OCI-LY7 (cell line): ENCODE data around the gene ZFP37.

ENCODE experiments used
- CTCF ChIP-seq: fragments of 200-600 bp; sonication (generic); conservative IDR thresholded peaks from 2 replicates; pipeline ENCODE4 v1.5.1; 2014; ENCODE audit warnings: mild to moderate bottlenecking, antibody characterized with exemption, low read length, moderate library complexity, mixed read lengths
- EZH2phosphoT487 ChIP-seq: fragments of 200-600 bp; sonication (generic); IDR thresholded peaks from 2 replicates; pipeline ENCODE4 v1.6.1; 2018; ENCODE audit warnings: low read depth, borderline replicate concordance, mild to moderate bottlenecking, mixed run types, antibody characterized with exemption, low read length, moderate library complexity, mixed read lengths

DNA sequence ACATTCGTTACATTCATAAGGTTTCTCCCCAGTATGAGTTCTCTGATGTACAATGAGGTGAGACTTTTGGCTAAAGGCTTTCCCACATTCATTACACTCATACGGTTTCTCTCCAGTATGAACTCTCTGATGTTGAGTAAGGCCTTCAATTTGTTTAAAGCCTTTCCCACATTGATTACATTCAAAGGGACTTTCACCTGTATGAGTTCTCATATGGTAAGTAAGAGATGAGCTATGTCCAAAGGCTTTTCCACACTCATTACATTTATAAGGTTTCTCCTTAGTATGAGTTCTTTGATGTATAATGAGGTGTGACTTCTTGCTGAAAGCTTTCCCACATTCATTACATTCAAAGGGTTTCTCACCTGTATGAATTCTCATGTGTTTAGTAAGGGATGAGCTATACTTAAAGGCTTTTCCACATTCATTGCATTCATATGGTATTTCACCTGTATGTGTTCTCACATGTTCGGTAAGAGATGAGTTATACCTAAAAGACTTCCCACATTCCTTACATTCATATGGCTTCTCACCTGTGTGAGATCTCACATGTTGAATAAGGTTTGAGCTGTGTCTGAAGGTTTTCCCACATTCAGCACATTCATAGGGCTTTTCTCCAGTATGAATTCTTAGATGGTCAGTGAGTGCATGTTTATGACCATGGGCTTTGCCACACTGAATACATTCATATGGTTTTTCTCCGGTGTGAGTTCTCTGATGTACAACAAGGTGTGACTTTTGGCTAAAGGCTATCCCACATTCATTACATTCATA lies 13.5 kb downstream of the ZFP37 start:
- TF ChIP-seq CTCF (no peak), EZH2phosphoT487 (no peak)
